GM12878 (cell line): ENCODE data around the gene CD38. TPM values are rescaled to one million over a fixed set of nuclear protein-coding genes. Genes with fewer than 3 reads are reported as not detected.
A peak's percentile ranks its signal among the peaks of the same experiment; 100 is the strongest.

Experiments
- BCL11A ChIP-seq: IDR thresholded peaks from 2 replicates; pipeline ENCODE4 v1.6.1; 2011; ENCODE audit warnings: low read depth, low read length
- BCL3 ChIP-seq: IDR thresholded peaks from 2 replicates; pipeline ENCODE4 v1.6.1; 2011; ENCODE audit warnings: borderline replicate concordance, low read depth, mild to moderate bottlenecking, moderate library complexity, low read length; ENCODE audit not compliant: insufficient read depth, poor library complexity, severe bottlenecking
- EGR1 ChIP-seq, 2 experiments: IDR thresholded peaks; 1 replicate in 1 of 2; 2 replicates in 1 of 2; pipeline ENCODE4 v1.6.1; 2011 to 2012; ENCODE audit warnings: low read depth in 2 of 2, low read length in 2 of 2, borderline replicate concordance in 1 of 2, mild to moderate bottlenecking in 1 of 2, moderate library complexity in 1 of 2
- FOXM1 ChIP-seq: IDR thresholded peaks from 2 replicates; pipeline ENCODE4 v1.6.1; 2012; ENCODE audit warnings: low read depth, mild to moderate bottlenecking, inconsistent platforms, low read length, moderate library complexity
- IKZF1 ChIP-seq: fragments of 450-650 bp; conservative IDR thresholded peaks from 2 replicates; pipeline ENCODE4 v1.6.1; 2017; ENCODE audit warnings: antibody characterized with exemption, mild to moderate bottlenecking
- IRF4 ChIP-seq: IDR thresholded peaks from 2 replicates; pipeline ENCODE4 v1.6.1; 2011; ENCODE audit warnings: low read depth, low read length
- MEF2B ChIP-seq: fragments of 450-650 bp; IDR thresholded peaks from 2 replicates; pipeline ENCODE4 v1.6.1; 2018; ENCODE audit warnings: mild to moderate bottlenecking, moderate library complexity; ENCODE audit not compliant: partially characterized antibody, poor library complexity, severe bottlenecking
- MTA2 ChIP-seq: fragments of 450-650 bp; IDR thresholded peaks from 2 replicates; pipeline ENCODE4 v1.6.1; 2016; ENCODE audit warnings: low read depth, mild to moderate bottlenecking, moderate library complexity
- MYB ChIP-seq: fragments of 150-350 bp; IDR thresholded peaks from 2 replicates; pipeline ENCODE4 v1.6.1; 2014; ENCODE audit warnings: mild to moderate bottlenecking, low read depth, low read length, borderline replicate concordance
- NFIC ChIP-seq: IDR thresholded peaks from 2 replicates; pipeline ENCODE4 v1.6.1; 2012; ENCODE audit warnings: low read depth, mild to moderate bottlenecking, inconsistent platforms, low read length, moderate library complexity
- PAX5 ChIP-seq: IDR thresholded peaks from 2 replicates; pipeline ENCODE4 v1.6.1; 2011; ENCODE audit warnings: low read depth, low read length, borderline replicate concordance
- POLR2A ChIP-seq: IDR thresholded peaks from 2 replicates; pipeline ENCODE4 v1.6.1; 2011; ENCODE audit warnings: low read depth, mild to moderate bottlenecking, low read length
- RELA ChIP-seq: fragments of 450-650 bp; IDR thresholded peaks from 2 replicates; pipeline ENCODE4 v1.8.0; 2014; ENCODE audit warnings: borderline replicate concordance; ENCODE audit not compliant: partially characterized antibody
- RELB ChIP-seq: fragments of 450-650 bp; IDR thresholded peaks from 2 replicates; pipeline ENCODE4 v1.6.1; 2017; ENCODE audit warnings: low read depth, mild to moderate bottlenecking, moderate library complexity
- polyA plus RNA-seq, 11 experiments: library from polyadenylated mRNA; depleted of rRNA in 4 of 11; unstranded in 6 of 11; stranded (reverse) in 5 of 11; fragments of >200 nt; fragmentation: Nextera tagmentation in 4 of 11; fragmentation: Illumina TruSeq in 1 of 11; extraction: Ambion mirVana in 4 of 11; extraction: Trizol in 1 of 11; gene quantifications; 1 replicate in 1 of 11; 2 replicates in 10 of 11; pipeline versions ENCODE4 v1.2.1 to v1.2.3, GENCODE V29; 2011 to 2016; ENCODE audit warnings: inconsistent platforms in 2 of 11, missing spikeins in 2 of 11, low read depth in 1 of 11
- total RNA-seq, 4 experiments: library from RNA; depleted of rRNA in 3 of 4; stranded (reverse); fragments of >200 nt in 3 of 4; fragmentation: Illumina TruSeq in 1 of 4; extraction: Trizol in 1 of 4; gene quantifications; 2 replicates each; pipeline versions ENCODE4 v1.2.1 to v1.2.3, GENCODE V29; 2013 to 2021

Gene CD38
- total and polyA plus RNA-seq, 10 of the 15 experiments (the other 5 are each of a cell fraction or from before 2014, with no cell fraction given), result 3.5 to 39.8 (median 12.7) TPM

- TF ChIP-seq BCL3, result no peak
- TF ChIP-seq NFIC, result 0 out of 2 replicates have a peak, but pooled peaks have one; percentile 23
- TF ChIP-seq IKZF1, result 0 out of 2 replicates have a peak, but pooled peaks have one; percentile 43
- TF ChIP-seq MEF2B, result peak; percentile 86
- TF ChIP-seq PAX5, result 0 out of 2 replicates have a peak, but pooled peaks have one; percentile 3
- TF ChIP-seq FOXM1, result no peak
- TF ChIP-seq EGR1 (IDR thresholded peaks at IDR 0.05; ENCODE audit: borderline replicate concordance in 1 of 2, low read depth in 2 of 2, low read length in 2 of 2), result no peak
- no peak for TF ChIP-seq POLR2A
- peak; percentile 32 for TF ChIP-seq RELA
- TF ChIP-seq BCL11A, result peak; percentile 77; the same call in 1 of the 2 replicates
- 0 out of 2 replicates have a peak, but pooled peaks have one; percentile 21 for TF ChIP-seq MYB
- TF ChIP-seq IRF4, result no peak
- TF ChIP-seq RELB, result peak; percentile 83
- peak; percentile 93 for TF ChIP-seq MTA2
These were observed 113.2 kb downstream of the CD38 start (continued) for GRCh38 chr4:15891312-15891711.
